HS-5 (cell line): Measurements from ENCODE around the gene MYO1H.
"Not testable (repeated sequence)": the region's sequence is repeated elsewhere in the genome, so short reads cannot be mapped to it uniquely, and the experiment has no call there.

Source experiments
- DNase-seq: peaks from one replicate; pipeline ENCODE4 v3.0.0-alpha.2; 2012; ENCODE audit warnings: low read depth

MYO1H gene, protein sequence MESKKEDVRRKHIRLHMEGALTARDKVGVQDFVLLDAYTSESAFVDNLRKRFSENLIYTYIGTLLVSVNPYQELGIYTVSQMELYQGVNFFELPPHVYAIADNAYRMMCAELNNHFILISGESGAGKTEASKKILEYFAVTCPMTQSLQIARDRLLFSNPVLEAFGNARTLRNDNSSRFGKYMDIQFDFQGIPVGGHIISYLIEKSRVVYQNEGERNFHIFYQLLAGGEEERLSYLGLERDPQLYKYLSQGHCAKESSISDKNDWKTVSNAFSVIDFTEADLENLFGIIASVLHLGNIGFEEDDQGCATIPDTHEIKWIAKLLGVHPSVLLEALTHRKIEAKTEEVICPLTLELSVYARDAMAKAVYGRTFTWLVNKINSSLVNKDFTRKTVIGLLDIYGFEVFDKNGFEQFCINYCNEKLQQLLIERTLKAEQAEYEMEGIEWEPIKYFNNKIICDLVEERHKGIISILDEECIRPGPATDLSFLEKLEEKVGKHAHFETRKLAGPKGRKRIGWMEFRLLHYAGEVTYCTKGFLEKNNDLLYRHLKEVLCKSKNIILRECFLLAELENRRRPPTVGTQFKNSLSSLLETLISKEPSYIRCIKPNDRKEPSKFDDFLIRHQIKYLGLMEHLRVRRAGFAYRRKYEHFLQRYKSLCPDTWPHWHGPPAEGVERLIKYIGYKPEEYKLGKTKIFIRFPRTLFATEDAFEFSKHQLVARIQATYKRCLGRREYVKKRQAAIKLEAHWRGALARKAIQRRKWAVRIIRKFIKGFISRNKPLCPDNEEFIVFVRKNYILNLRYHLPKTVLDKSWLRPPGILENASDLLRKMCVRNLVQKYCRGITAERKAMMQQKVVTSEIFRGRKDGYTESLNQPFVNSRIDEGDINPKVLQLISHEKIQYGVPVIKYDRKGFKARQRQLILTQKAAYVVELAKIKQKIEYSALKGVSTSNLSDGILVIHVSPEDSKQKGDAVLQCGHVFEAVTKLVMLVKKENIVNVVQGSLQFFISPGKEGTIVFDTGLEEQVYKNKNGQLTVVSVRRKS

GRCh38 chr12:109347589-109347988 is at the start of gene MYO1H:
Gene MYO1H, plus strand, starts transcription at chr12:109347900. Its CDS starts 61 bp downstream, at chr12:109347961.
- no peak for DNase-seq

DNA sequence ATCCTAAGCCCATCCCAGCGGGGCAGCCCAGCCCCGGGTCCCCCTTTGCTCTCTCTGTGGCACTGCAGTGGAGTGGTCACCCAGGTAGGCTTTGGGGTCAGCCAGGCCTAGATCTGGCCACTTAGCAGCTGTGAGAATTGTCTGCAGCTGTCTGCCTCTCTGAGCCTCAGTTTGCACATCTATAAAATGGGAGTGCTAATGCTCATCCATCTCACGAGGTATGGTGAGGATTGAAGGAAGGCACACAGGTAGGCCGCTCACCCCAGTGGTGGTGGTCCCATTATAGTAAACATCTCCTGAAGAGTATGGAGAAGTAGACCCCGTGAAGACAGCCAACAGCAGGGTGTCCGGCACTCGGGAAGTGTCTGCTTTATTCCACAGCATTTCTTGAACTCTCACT is 47.9 kb upstream of the MYO1H start:
- DNase-seq, result no peak

- no peak for DNase-seq
Measured at GRCh38 chr12:109301643-109302168, 46.0 kb upstream of the MYO1H start.

DNA sequence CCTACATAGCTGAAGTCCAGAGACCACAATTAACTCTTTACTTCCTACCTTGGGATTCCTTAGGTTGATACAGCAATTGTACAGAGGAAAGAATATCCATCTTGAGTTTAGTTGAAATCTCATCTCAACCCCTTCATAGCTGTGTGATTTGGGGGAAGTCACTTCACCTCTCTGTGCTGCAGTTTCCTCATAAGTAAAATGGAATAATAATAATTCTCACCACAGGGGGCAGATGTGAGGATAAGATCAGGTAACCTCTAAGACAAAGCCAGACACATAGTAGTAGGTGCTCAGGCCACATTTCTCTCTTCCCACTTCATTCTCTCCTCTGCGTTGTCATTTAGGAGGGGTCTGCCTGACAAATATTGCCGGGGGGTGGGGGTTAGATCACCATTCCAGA is 45.3 kb upstream of the MYO1H start:
- DNase-seq, result no peak

DNA sequence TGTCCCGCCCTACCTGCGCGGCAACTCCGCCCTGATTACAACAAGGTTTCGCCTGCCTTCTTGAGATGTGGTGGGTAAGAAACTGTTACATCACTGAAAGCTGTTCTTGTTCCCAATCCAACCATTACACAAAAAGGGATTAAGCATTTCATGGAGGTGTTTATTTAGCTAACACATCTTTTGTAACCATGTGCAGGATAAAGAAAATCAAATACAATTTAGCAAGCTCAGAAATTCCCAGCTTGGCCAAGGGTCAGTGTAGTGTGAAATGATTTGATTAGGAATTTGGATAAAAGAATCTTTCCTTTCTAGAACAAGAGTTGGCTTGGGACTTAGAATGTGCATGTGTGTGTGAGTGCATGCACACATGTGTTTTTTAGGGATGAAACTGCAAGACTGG is 44.9 kb upstream of the MYO1H start:
- DNase-seq, result no peak

DNA sequence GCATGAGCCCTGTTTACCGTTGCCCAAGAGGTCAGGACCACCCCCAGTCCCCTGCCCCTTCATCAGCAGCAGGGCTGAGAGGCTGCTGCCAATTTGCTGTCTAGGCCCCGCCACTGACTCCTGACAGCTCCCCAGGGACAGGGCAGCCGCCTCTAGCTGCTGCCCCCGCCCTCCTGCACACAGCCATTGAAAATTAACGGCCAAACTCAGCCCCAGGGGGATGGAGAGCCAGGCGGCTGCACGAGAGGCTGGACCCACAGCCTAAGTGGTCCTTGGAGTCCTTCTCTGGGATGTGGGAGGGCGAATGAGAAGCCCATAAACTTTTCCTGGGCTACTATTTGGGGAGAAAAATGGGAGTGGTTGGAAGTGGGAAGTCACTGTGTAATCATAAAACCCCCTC is 43.2 kb upstream of the MYO1H start:
- DNase-seq, result no peak

DNA sequence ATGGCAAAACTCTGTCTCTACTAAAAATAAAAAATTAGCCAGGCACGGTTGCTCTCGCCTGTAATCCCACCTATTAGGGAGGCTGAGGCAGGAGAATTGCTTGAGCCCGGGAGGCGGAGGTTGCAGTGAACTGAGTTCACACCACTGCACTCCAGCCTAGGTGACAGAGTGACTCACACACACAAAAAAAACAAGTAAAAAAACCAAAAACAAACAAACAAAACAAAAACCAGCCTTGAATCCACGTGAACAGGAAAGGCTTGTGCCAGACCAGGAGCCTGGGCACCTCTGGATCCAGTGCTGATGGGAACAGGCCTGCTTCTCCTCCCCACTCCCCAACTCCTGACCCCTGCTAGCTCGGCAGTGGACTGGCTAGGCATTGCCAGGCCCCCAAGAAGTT is 42.2 kb upstream of the MYO1H start:
- no peak for DNase-seq

GRCh38 chr12:109307051-109307450 is 40.6 kb upstream of the MYO1H start:
- DNase-seq, result no peak

- no peak for DNase-seq
Measured at GRCh38 chr12:109308534-109309380, 38.9 kb upstream of the MYO1H start, which contains the start of gene FOXN4. Gene FOXN4, minus strand, starts transcription at chr12:109309284. Its CDS starts 963 bp downstream, at chr12:109308321.

- no peak for DNase-seq
Measured at GRCh38 chr12:109309381-109310246, 38.1 kb upstream of the MYO1H start.

DNA sequence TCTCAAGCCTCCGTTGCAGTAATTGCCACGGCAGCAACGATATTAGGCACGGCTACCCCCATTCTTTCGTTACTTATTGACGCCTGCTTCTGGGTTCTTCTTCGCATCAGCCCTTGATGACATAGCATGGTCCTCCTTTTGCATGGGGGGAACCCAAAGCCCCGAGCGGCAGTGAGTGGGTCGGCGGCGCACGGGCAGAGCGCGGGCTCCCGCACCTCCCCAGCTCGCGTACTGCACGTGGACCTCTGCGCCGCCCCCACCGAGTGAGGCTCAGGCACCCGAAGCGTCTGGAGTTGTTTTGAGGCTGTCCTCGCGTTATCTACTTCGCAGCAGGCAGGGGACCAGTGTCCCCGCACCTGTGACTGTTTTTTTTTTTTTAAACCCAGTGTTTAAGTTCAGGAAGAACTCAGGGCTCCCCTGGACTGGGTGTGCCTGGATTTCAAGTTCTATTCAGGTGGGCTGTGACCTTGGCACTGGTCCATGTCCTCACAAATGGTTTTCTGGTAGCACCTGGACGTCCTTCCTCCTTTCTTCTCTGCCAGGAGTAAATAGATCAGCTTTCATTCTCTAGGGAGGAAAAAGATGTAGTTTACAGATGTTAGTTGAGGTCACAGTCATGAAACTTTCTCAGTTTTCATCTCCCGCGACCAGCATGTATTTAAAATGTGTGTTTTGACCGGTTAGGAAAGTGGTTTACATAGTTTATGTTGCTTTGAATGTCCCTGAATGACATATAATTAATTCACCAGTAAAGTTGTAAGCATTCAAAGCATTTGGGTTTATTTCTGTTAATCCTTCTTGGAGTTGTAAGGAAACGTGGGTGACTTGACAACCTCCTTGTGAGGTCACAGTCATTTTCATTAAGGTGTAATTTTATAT is 37.2 kb upstream of the MYO1H start:
- no peak for DNase-seq

- not testable (repeated sequence) for DNase-seq
Measured at GRCh38 chr12:109321294-109321693, 26.4 kb upstream of the MYO1H start.

GRCh38 chr12:109329003-109329402 is 18.7 kb upstream of the MYO1H start:
- no peak for DNase-seq

GRCh38 chr12:109329686-109330085 is 18.0 kb upstream of the MYO1H start:
- no peak for DNase-seq

- no peak for DNase-seq
Measured at GRCh38 chr12:109330282-109331230, 17.1 kb upstream of the MYO1H start.

DNA sequence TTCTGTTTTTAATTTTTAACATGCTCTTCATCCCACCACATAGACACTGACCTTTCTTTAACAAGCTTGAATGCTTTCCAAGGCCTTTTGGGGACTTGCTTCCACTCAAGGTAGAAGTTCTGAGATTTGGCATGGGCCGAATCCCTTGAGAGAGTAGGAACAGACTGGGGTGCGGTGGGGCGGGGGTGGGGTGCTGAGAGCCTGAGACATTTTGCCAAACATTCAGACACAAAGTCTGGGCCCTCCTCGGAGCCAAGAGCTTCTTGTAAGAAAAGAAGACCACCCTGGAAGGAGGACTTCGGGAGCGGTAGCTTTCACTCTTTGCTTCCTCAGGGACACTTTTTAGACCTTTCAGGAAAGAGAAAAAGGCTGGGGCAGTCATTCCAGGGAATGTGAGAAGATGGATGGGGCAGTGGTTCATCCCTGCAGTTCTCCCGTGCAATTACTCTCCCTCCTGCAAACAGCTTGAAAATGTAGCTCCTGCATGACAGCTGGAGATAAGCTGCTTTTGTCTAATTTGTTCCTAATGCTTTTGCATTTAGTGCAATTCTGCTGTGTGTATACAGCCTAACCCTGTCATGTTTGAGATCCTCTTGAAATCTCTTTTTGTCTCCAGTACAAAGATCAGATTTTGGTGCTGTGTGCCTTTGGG is 16.3 kb upstream of the MYO1H start:
- DNase-seq, result no peak

GRCh38 chr12:109334887-109335286 is 12.8 kb upstream of the MYO1H start:
- no peak for DNase-seq

- DNase-seq, result no peak
Measured at GRCh38 chr12:109336593-109336992, 11.1 kb upstream of the MYO1H start.
